HepG2 (cell line): ENCODE measurements around the gene EDAR. TPM values are rescaled to one million over a fixed set of nuclear protein-coding genes. Genes with fewer than 3 reads are reported as not detected.
A peak's percentile ranks its signal among the peaks of the same experiment; 100 is the strongest.

Source experiments
- EED ChIP-seq: sonication (generic); formaldehyde crosslinking; IDR thresholded peaks from 2 replicates; pipeline ENCODE4 v1.5.0; 2020; ENCODE audit warnings: mild to moderate bottlenecking, missing genetic modification reagents
- FOSL2 ChIP-seq: sonication (generic); formaldehyde crosslinking; IDR thresholded peaks from 2 replicates; pipeline ENCODE4 v1.4.0; 2020; ENCODE audit warnings: missing genetic modification reagents
- FOXA3 ChIP-seq: IDR thresholded peaks from 2 replicates; pipeline ENCODE4 v1.6.1; 2016; ENCODE audit warnings: missing genetic modification reagents, missing compliant biosample characterization
- HBP1 ChIP-seq: IDR thresholded peaks from 2 replicates; pipeline ENCODE4 v1.6.1; 2016; ENCODE audit warnings: low read depth, control low read depth
- HOXA3 ChIP-seq: sonication (generic); formaldehyde crosslinking; IDR thresholded peaks from 2 replicates; pipeline ENCODE4 v1.5.0; 2020; ENCODE audit warnings: missing genetic modification reagents
- IKZF5 ChIP-seq: IDR thresholded peaks from 2 replicates; pipeline ENCODE4 v1.6.1; 2018; ENCODE audit warnings: missing genetic modification reagents, mild to moderate bottlenecking, missing compliant biosample characterization
- KLF9 ChIP-seq: IDR thresholded peaks from 2 replicates; pipeline ENCODE4 v1.6.1; 2016; ENCODE audit warnings: low read depth
- NFE2L1 ChIP-seq: sonication (generic); formaldehyde crosslinking; IDR thresholded peaks from 2 replicates; pipeline ENCODE4 v1.4.0; 2020; ENCODE audit warnings: missing genetic modification reagents, mild to moderate bottlenecking, borderline replicate concordance
- NR2F6 ChIP-seq, 2 experiments: IDR thresholded peaks; 2 replicates each; pipeline ENCODE4 v1.6.1; 2016; ENCODE audit warnings: antibody characterized with exemption in 1 of 2, mild to moderate bottlenecking in 1 of 2
- RFX3 ChIP-seq: IDR thresholded peaks from 2 replicates; pipeline ENCODE4 v1.6.1; 2016; ENCODE audit warnings: missing biosample characterization, missing genetic modification reagents
- SOX5 ChIP-seq: IDR thresholded peaks from 2 replicates; pipeline ENCODE4 v1.6.1; 2016; ENCODE audit warnings: borderline replicate concordance
- SOX6 ChIP-seq, 2 experiments: fragments of 450-650 bp in 1 of 2; sonication (generic) in 1 of 2; formaldehyde crosslinking in 1 of 2; IDR thresholded peaks; 2 replicates each; pipeline versions ENCODE4 v1.4.0 to v1.6.1; 2017 to 2020; ENCODE audit warnings: antibody characterized with exemption in 1 of 2, mild to moderate bottlenecking in 1 of 2, missing genetic modification reagents in 1 of 2
- SP4 ChIP-seq: sonication (generic); formaldehyde crosslinking; IDR thresholded peaks from 2 replicates; pipeline ENCODE4 v1.8.1; 2023; ENCODE audit warnings: mild to moderate bottlenecking, missing genetic modification reagents
- THAP11 ChIP-seq: IDR thresholded peaks from 2 replicates; pipeline ENCODE4 v1.6.1; 2016; ENCODE audit warnings: missing biosample characterization, missing genetic modification reagents
- XRCC5 ChIP-seq: fragments of 200-400 bp; formaldehyde crosslinking; optimal IDR thresholded peaks from 2 replicates; pipeline ENCODE3; 2017; ENCODE audit warnings: mild to moderate bottlenecking, low read length
- ZBTB26 ChIP-seq: IDR thresholded peaks from 2 replicates; pipeline ENCODE4 v1.6.1; 2016; ENCODE audit warnings: missing compliant biosample characterization, missing genetic modification reagents, borderline replicate concordance
- ZNF292 ChIP-seq: sonication (generic); formaldehyde crosslinking; IDR thresholded peaks from 2 replicates; pipeline ENCODE4 v1.8.1; 2022; ENCODE audit warnings: mild to moderate bottlenecking, low read depth, missing genetic modification reagents, borderline replicate concordance
- ZNF468 ChIP-seq: sonication (generic); formaldehyde crosslinking; IDR thresholded peaks from 2 replicates; pipeline ENCODE4 v1.8.0; 2022; ENCODE audit warnings: mild to moderate bottlenecking, moderate library complexity, missing genetic modification reagents
- ZNF546 ChIP-seq: sonication (generic); formaldehyde crosslinking; conservative IDR thresholded peaks from 2 replicates; pipeline ENCODE4 v1.8.1; 2023; ENCODE audit warnings: mild to moderate bottlenecking, missing genetic modification reagents
- ZNF772 ChIP-seq: sonication (generic); formaldehyde crosslinking; IDR thresholded peaks from 2 replicates; pipeline ENCODE4 v1.5.0; 2020; ENCODE audit warnings: mild to moderate bottlenecking, missing genetic modification reagents
- ZSCAN21 ChIP-seq: sonication (generic); formaldehyde crosslinking; IDR thresholded peaks from 2 replicates; pipeline ENCODE4 v1.8.0; 2022; ENCODE audit warnings: mild to moderate bottlenecking, missing genetic modification reagents, moderate library complexity, borderline replicate concordance
- polyA plus RNA-seq, 8 experiments: library from polyadenylated mRNA; depleted of rRNA in 3 of 8; stranded (reverse) in 7 of 8; unstranded in 1 of 8; fragments of >200 nt; fragmentation: Illumina TruSeq in 4 of 8; extraction: Trizol in 4 of 8; gene quantifications; 2 replicates each; pipeline versions ENCODE4 v1.2.1 to v1.2.3, GENCODE V29; 2011 to 2016; ENCODE audit warnings: low read depth in 4 of 8, missing spikeins in 1 of 8, mixed read lengths in 1 of 8; ENCODE audit not compliant: insufficient read depth in 1 of 8
- total RNA-seq, 5 experiments: library from RNA; depleted of rRNA; stranded (reverse); fragments of >200 nt; fragmentation: Illumina TruSeq; extraction: Trizol; gene quantifications; 2 replicates each; pipeline ENCODE4 v1.2.3, GENCODE V29; 2016; ENCODE audit warnings: low read depth in 1 of 5
- TF ChIP-seq, protein P1 (sequence below): sonication (generic); formaldehyde crosslinking; IDR thresholded peaks from 2 replicates; pipeline ENCODE4 v1.4.0; 2020; ENCODE audit warnings: missing genetic modification reagents, borderline replicate concordance
- TF ChIP-seq, protein P2 (sequence below): sonication (generic); formaldehyde crosslinking; IDR thresholded peaks from 2 replicates; pipeline ENCODE4 v1.4.0; 2020; ENCODE audit warnings: missing genetic modification reagents

The EDAR gene
- total and polyA plus RNA-seq, 2 of the 13 experiments (the other 11 are each of a cell fraction or from before 2014, with no cell fraction given): not detected

GRCh38 chr2:109021895-109022300 is 32.9 kb upstream of the EDAR start (continued):
- TF ChIP-seq EED: no peak; the same call in 1 of the 2 replicates
- TF ChIP-seq FOXA3 (CRISPR knock-in tag): 0 out of 2 replicates have a peak, but pooled peaks have one; percentile 35
- no peak for TF ChIP-seq HBP1 (CRISPR knock-in tag)
- TF ChIP-seq SOX6 (IDR thresholded peaks at IDR 0.05): no peak
- peak; percentile 46 for TF ChIP-seq SOX6 (CRISPR knock-in tag; IDR thresholded peaks at IDR 0.05)
- no peak for TF ChIP-seq THAP11 (CRISPR knock-in tag)
- TF ChIP-seq XRCC5: peak; percentile 38
- peak; percentile 50; the same call in 1 of the 2 replicates for TF ChIP-seq HOXA3 (CRISPR knock-in tag)
- no peak for TF ChIP-seq KLF9
- TF ChIP-seq FOSL2: peak; percentile 43
- TF ChIP-seq NFE2L1 (CRISPR knock-in tag): 0 out of 2 replicates have a peak, but pooled peaks have one; percentile 41
- TF ChIP-seq, protein P1, sequence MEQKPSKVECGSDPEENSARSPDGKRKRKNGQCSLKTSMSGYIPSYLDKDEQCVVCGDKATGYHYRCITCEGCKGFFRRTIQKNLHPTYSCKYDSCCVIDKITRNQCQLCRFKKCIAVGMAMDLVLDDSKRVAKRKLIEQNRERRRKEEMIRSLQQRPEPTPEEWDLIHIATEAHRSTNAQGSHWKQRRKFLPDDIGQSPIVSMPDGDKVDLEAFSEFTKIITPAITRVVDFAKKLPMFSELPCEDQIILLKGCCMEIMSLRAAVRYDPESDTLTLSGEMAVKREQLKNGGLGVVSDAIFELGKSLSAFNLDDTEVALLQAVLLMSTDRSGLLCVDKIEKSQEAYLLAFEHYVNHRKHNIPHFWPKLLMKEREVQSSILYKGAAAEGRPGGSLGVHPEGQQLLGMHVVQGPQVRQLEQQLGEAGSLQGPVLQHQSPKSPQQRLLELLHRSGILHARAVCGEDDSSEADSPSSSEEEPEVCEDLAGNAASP (CRISPR knock-in tag): peak; percentile 35; the same call in 1 of the 2 replicates
- peak; percentile 28; the same call in 1 of the 2 replicates for TF ChIP-seq SP4 (CRISPR knock-in tag)
- TF ChIP-seq IKZF5 (CRISPR knock-in tag): peak; percentile 66; the same call in 1 of the 2 replicates
- TF ChIP-seq NR2F6 (IDR thresholded peaks at IDR 0.05): no peak
- TF ChIP-seq NR2F6 (CRISPR knock-in tag; IDR thresholded peaks at IDR 0.05): 0 out of 2 replicates have a peak, but pooled peaks have one; percentile 24
- TF ChIP-seq ZNF546 (CRISPR knock-in tag): 0 out of 2 replicates have a peak, but pooled peaks have one; percentile 36
- TF ChIP-seq, protein P2, sequence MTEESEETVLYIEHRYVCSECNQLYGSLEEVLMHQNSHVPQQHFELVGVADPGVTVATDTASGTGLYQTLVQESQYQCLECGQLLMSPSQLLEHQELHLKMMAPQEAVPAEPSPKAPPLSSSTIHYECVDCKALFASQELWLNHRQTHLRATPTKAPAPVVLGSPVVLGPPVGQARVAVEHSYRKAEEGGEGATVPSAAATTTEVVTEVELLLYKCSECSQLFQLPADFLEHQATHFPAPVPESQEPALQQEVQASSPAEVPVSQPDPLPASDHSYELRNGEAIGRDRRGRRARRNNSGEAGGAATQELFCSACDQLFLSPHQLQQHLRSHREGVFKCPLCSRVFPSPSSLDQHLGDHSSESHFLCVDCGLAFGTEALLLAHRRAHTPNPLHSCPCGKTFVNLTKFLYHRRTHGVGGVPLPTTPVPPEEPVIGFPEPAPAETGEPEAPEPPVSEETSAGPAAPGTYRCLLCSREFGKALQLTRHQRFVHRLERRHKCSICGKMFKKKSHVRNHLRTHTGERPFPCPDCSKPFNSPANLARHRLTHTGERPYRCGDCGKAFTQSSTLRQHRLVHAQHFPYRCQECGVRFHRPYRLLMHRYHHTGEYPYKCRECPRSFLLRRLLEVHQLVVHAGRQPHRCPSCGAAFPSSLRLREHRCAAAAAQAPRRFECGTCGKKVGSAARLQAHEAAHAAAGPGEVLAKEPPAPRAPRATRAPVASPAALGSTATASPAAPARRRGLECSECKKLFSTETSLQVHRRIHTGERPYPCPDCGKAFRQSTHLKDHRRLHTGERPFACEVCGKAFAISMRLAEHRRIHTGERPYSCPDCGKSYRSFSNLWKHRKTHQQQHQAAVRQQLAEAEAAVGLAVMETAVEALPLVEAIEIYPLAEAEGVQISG (CRISPR knock-in tag): 0 out of 2 replicates have a peak, but pooled peaks have one; percentile 32
- no peak for TF ChIP-seq RFX3 (CRISPR knock-in tag)
- 0 out of 2 replicates have a peak, but pooled peaks have one; percentile 56 for TF ChIP-seq ZNF468 (CRISPR knock-in tag)
- peak; percentile 55; the same call in 1 of the 2 replicates for TF ChIP-seq SOX5 (CRISPR knock-in tag)
- 0 out of 2 replicates have a peak, but pooled peaks have one; percentile 52 for TF ChIP-seq ZBTB26 (CRISPR knock-in tag)
- TF ChIP-seq ZNF292 (CRISPR knock-in tag): 0 out of 2 replicates have a peak, but pooled peaks have one; percentile 49
- peak; percentile 57; the same call in 1 of the 2 replicates for TF ChIP-seq ZNF772 (CRISPR knock-in tag)
- peak; percentile 83 for TF ChIP-seq ZSCAN21 (CRISPR knock-in tag)
